LNCAP (cell line): ENCODE results near the gene MIX23.

Experiments used
- CTCF ChIP-seq: fragments of 450-650 bp; IDR thresholded peaks from 2 replicates; pipeline ENCODE4 v1.5.1; 2017; ENCODE audit warnings: mild to moderate bottlenecking

Gene MIX23

GRCh38 chr3:122315619-122316018, 67.4 kb downstream of the MIX23 start:
- TF ChIP-seq CTCF = no peak

- no peak for TF ChIP-seq CTCF
Measured at GRCh38 chr3:122314228-122314876, 68.7 kb downstream of the MIX23 start.

- TF ChIP-seq CTCF = no peak
Measured at GRCh38 chr3:122313281-122313680, 69.8 kb downstream of the MIX23 start.

- no peak for TF ChIP-seq CTCF
Measured at GRCh38 chr3:122312826-122313225, 70.2 kb downstream of the MIX23 start.

- TF ChIP-seq CTCF = no peak
Measured at GRCh38 chr3:122310361-122310760, 72.7 kb downstream of the MIX23 start.
